ENCODE measurements around the gene ALCAM.
"Not testable (repeated sequence)": the region's sequence is repeated elsewhere in the genome, so short reads cannot be mapped to it uniquely, and the experiment has no call there.

ALCAM gene

DNA sequence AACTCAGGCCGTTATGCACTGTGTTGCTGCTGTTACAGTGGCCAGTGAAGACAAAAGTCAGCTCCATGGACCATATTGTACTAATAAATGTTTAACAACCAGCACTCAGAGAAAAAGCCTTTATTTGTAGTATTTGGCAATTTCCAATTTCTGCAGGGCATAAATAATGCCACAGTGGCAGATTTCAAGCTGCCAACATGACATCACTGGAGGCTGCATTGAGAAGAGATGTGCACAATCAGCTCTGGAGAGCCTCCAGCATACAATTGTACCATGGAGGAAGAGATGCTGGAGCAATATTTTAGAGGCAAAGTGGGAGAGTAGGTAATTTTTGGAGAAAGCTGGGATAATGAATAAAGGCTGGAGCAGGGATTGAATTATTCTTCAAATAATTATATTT lies 9.7 kb upstream of the ALCAM start:
- DNase-seq, result no peak

DNA sequence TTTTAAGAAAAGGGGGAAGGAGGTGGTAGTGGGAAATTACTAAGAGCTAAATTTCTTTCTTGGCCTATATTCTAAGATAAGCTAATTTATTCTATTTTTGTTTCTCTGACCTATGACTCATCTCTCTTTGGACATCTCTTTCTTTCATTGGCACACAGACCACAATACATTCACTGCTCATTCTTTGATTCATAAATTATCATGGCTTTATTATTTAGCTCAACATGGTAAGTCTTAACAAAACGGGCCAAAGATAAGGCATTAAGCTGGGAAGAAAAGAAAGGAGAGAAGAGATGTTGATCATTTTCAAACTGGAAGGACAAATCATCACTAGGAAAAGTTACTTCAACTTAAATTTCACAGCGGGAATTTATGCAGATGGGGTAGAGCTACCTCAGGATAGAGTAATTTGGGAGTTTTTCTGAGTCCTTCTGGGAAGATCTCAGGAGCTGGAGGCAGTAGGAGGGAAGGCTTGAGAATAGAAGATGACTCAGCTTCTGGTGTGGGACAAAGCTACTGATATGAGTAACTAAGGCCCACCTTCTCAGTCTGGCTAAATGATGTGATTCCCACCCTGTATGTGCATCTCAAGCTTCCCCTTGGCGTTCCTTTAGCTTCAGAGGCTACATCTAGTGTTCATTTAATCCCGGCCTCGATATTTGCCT lies 7.5 kb upstream of the ALCAM start:
- DNase-seq, result no peak

DNA sequence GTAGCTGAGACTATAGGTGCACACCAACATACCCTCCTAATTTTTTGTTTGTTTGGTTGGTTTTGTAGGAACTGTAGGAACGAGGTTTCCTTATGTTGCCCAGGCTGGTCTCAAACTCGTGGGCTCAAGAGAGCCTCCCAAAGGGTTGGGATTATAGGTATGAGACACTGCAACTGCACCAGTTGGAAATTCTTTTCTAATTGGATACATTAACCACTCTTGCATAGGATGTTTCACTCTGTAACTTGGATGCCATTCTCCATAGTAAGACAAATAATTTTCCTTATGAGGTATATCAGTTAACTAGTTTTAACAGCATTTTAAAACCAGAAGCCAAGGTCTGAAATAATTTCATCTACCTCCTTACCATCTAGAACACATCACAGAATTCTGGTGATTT lies 6.7 kb upstream of the ALCAM start:
- no peak for DNase-seq

DNA sequence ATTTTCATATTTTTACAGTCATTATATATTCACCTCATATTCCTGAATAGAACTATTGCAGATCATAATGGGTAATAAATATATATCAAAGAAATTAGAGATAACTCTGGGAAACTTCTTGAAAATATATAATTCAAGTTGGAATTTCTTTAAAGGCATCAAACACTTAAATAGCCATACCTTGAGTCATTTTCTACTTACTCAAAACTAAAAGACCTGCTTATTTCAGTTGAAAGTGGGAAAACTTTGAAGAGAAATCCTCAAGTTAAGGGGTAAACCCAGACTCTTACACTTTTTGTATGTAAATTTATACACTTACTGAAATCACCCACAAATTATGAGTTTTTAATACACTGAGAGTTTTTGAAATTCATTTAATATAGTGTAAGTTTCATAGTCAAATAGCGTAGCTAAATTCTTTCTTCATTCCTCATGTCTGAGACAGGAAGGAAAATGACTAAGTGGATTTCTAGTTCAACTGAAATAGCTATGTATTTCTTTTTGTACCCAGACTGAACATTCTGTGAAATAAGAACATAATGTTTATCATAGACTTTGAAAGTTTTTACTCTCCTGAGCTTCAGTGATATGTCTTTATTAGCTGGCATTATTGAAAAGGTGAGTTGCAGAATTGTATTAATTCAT lies 4.6 kb upstream of the ALCAM start:
- DNase-seq, result no peak

DNA sequence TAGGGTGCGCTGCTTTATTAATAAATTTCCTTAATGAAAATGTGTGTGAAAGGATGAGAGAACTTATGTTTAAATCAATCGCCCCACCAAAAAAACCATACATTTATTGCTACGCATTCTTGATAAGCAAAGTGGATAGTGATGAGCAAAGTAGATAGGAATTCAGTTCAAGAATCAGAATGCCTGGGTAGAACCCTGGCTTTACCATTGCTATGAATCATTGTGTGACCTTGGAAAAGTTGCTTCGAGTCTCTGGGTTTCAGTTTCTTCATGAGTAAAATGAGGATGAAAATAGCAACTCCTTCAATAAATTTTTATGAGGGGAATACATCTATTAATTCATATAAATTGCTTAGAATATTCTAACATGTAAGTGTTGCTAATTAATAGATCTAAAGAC lies 2.6 kb upstream of the ALCAM start:
- no peak for DNase-seq

DNA sequence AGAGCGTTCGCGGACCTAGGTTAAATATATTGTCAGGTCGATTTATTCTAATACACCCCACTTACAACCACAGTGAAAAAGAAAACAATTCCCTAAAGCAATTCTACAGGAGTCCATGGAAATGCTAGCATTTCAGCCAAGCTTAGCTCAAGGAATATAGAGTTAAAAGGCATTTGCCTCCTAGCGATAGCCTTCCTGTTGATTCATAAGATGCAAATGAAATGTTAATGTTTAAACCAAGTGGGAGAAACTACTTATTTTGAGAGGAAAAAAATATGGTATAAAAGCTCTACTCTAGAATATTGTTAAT lies 1.7 kb upstream of the ALCAM start:
- no peak for DNase-seq

DNA sequence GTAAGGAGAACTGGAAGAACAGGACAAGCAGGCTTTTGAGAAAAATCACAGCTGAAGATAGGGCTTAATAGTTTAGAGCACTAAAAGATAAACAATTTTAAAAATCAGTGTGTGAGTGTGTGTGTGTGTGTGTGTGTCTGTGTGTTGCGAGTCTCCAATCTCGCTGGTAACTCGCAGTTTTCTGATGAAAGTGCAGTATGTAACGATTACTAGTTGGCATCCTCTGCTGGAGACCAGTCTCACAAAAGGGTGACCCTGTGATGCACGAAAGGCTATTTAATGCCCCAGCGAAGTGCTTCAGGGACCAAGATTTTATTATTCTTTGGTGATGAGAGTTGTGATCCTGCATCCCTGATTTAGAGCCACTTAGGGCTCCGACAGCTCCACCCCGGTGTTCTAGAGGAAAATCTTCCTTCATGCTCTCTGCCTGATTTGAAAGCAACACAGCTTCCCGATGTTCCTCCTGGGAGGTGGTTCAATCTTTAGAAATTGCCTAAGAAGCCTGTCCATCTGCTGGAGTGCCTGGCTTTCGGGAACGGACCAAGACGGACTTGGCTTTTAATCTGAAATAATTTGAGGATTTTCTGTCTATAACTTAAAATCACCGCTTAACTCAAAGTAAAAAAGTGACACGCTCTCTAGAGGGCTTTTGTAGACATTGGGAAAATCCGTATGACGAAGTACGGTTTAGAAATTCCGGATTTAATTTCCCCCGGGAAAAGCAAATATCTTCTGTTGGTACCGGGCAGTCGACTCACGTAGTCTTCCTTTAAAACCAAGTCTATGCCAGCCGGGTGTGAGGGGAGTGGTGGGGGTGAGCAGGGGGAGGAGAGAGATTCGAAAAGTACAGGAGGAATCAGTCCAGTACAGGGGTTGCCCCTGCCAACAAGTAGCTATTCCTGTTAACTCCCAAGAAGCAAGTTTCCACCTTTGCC lies 1.1 kb upstream of the ALCAM start:
- DNase-seq, result peak; percentile 37

DNA sequence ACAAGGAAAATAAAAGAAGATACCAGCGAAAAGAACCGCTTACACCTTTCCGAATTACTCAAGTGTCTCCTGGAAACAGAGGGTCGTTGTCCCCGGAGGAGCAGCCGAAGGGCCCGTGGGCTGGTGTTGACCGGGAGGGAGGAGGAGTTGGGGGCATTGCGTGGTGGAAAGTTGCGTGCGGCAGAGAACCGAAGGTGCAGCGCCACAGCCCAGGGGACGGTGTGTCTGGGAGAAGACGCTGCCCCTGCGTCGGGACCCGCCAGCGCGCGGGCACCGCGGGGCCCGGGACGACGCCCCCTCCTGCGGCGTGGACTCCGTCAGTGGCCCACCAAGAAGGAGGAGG lies 325 bp downstream of the ALCAM start:
- peak; percentile 54 for DNase-seq

DNA sequence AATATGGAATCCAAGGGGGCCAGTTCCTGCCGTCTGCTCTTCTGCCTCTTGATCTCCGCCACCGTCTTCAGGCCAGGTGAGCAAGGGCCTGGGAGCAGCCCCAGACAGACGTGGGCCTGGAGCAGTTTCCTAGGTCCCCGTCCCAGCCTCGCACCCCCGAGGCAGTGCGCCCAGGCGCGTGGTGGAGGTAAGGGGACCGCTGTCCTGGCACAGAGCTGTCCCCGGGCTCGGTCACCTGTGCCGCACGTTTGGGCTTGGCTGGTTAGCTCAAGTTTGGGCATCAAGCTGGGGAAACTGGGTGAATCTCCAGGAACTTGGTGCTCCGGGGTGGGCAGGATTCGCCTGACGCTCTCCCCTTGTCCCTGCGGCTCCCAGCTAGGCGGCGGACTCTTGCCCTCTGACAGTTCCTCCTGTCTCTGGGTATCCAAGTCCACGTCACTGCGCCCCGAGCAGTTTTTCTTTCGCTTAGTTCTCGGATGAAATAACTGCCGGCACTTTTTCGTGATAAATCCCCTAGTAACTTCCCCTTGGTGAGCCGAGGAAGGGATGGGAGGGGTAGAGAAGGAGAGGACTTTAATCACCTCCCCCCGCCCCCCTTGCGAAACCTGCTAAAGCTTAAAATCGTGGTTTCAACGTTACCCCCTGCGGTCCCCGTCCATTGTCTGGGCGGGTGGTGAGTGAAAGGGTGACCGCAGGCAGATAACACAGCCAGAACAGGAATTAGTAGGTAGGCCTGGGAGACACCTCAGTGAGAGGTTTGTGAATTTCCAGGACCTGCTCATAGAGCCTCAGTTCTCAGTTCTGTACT lies 901 bp downstream of the ALCAM start:
- DNase-seq, result peak; percentile 58

DNA sequence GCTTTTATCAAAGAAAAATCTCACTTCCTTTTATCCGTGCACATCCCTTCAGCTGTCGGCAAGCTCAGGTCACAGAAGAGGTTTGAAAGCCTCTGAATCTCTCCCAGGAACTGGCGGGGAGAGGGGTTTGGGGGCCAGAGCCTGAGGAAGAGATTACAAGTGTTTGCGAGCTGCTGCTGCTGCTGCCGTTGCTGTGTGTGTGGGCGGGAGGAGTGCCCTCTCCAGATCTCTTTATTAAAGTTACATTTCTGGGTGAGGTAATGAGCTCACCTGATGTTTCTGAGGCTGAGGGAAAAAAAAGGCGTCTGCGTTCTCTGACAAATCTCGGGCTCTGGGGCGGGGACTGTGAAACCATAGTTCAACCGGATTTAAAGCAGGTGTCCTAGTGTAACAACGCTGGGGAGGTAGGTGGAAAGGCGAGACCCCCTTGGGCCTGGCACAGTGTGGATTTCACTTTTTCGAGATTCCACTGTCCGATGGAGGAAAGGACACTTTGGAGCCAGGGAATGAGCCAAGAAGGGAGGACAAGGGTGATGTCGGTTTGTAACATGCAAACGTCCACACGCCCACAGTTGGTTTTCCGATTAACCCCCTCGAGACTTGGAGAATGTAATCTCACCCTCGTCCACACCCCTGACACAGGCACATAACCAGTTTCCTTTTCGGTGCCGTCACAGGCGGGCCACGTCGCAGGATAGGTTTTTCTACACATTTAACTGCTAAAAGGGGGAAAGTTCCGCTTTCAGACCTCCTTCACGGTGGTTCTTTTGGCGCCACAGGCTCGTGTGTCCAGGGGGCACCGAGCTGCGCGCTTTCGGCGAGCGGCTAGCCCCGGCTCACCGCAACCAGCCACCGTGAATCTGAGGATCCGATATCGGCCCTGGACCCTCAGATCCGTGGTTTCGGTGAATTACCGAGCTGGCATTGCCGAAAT lies 2.1 kb downstream of the ALCAM start:
- peak; percentile 58 for DNase-seq

DNA sequence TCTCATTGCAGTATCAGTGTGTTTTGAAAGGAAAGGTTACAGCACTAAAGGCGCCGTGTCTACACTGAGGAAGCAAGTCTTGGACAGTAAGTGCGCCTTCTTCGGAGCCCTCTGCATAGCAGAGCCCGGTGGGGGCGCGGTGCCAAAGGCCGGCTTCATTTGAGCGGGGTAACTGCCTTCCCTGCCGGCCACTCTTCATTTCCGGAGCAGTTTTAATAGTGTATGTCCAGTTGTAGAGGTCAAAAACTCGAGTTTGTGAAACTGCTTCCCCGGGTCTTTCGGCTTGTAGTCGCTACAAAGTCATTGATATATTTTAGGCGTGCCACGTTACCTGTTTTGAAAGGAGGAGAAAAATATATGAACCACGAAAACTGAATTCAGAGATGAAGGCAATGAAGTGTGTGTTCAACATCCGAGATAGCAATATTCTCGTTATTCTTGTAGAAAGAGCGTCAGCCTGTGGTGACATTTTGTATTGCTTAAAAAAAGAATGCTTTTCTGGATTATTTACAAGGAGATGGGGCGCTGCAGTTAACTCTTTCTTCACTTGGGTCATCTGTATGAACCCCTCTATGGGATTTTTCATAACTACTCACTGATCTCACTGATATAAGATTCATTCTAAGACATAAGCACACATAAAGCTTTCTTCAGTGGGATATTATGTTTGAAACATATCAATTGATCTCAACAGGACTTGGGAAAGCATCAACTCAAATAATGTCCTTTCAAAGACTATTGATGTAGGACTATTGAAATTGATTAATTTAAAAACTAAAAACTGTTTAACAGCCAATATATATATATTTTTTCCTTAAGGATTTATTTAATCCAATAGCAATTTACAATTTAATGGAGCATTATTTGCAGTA lies 3.0 kb downstream of the ALCAM start:
- DNase-seq, result peak; percentile 79

DNA sequence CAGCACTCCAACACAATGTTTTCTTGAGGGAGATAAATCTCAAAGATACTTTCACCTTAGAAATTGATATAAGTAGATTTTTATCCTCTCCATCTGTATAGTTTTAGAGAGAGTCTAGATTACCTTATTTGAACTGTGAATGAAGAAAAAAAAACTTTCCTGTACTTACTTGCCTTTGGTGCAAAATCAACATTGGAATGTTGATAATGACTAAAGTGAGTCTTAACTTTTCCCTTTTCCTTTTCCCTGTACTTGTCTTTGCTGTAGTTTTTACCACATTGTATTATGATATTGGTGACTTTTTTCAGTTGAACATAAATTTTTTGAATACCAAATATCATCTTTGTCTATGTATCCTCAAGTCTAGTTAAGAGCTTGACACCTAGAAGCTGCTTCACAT lies 6.7 kb downstream of the ALCAM start:
- DNase-seq, result no peak

DNA sequence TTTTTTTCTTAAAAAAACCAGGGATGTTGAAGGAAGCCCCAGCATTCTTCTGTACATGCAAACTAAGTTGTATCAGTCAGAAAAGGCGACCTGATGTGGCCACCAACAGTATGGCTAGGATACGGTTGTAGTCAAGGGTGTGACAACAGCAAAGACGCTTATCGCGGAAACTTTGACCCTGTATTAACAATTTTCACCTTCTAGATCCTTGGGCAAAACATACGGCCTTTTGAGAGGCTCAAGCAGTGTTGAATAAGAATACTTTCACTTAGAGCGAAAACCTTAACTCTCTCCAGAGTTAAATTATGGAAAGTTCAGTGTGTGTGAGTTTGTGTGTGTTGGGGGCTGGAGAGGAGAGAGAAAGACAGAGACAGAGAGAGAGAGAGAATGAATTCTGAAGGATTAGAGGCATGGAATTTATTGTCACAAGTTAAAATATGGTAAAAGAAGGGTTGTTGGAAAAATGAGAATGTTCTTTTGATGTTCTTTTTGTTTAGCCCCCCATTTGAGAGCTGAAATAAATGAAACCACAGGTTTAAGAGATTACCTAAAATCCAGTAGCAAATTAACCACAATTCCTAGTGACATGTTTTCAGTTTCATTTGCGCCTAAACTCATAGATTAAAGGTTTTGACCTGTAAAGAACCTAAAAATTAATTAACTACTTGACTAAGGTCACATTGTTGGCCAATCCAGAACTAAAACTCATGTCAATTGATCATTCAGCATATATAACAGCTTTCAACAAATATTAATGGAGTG lies 9.2 kb downstream of the ALCAM start:
- no peak for DNase-seq

DNA sequence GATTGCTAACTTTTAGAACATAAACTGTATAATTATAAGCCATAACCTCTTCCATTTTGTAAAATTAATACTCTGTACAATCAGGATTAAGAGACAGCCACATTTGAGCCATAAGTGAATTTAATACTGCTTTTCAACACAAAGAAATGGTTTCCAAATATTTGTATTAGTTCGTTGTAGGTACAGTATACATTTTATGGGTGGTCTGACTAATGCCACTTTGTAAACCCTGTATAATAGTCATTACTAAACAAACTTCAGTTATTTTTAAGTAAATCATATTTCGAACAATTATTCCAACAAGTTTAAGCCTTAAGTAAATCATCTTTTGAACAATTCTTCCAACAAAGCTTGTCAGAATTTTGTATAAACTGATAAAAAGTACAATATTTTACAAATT lies 11.0 kb downstream of the ALCAM start:
- no peak for DNase-seq

DNA sequence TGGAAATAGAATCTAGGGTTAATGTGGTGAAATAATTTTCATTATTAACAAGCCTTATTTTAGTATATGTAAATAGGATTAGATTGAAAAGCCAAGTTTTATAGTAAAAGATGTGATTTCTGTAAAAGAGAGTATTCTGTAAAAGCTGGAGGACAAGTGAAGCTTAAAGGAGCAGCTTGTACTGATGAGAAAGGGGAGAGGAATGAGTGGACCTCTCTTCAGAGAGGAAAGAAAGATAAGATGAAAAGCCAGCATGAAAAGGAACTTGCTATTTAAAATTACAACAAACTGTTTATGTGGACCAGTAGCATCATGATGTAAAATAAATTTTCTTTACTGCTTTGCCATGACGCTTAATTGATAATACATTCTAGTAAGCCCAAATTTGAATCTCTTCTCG lies 18.5 kb downstream of the ALCAM start:
- DNase-seq, result no peak

DNA sequence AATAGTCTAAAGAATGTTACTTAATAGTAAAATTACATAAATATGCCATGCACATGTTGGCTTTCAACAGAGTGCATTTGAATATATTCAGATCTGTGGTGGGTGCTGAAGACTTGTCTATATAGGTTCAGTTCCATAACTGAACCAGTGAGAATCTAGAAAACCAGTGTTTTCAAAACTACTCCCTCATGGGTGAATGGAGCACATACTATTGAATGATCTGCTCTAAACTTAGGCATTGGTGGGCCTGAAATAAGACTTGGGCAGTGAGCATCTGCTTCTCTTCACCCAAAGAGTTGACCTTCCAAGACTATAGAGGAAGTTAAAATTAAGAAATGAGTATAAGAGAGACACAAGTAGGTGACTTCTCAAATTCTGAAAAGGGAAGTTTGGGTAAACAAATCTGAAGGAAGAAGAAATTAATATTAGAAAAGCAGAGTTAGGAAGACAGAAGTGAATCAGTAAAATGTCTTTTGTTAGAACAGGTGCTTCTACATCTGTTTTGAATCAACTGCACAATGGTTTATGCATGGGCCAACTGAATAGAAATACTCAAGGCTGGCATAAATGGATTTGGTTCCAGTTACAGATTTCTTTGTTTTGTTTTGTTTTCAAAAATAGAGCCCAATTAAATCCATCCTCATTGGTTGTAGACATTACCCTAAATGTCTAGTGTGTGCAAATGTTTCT lies 19.3 kb downstream of the ALCAM start:
- DNase-seq, result no peak

DNA sequence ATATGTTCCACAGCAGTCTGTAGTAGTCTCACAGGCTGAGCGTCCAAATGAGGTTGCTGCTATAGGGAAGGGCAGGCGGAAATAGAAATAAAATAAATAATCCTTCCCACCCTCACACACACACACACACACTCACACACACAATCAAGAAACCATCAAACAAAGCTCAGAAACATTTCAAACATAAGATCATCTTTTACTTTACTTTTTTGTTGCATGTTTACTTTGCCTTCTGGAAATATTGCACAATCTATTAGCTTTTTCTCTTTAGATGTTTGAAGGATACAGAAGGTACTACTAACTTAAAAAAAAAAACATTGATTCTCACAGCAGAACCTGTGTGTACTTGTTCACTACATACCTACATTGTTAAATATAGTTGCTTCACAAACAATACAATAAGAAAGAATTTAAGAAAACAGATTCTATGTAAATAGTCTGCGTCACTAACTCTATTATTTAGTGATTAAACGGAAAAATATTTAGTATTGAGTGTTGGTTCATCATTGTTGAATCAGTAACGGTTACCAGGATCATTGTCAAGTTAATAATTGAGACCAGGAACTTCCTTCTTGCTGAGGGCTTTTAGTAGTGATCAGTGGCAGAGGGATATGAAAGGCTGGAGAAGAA lies 20.5 kb downstream of the ALCAM start:
- no peak for DNase-seq

DNA sequence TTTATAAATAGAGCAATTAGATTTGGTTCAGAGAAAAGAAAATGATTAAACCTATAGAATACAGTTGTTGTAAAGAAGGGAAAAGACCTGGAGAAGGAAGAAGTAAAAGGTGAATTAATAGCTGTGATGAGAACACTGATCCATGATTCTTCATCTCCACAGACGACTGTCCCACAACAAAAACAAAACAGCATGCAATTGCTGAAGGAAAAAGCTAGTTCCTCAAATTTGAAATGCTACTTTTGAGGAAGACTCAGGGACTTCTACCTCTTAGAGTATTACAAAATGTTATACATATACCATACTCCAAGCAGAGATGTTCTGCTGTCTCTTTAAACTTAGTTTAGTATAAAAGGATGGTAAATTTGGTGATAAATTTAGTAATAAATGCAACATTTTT lies 21.5 kb downstream of the ALCAM start:
- DNase-seq, result no peak

DNA sequence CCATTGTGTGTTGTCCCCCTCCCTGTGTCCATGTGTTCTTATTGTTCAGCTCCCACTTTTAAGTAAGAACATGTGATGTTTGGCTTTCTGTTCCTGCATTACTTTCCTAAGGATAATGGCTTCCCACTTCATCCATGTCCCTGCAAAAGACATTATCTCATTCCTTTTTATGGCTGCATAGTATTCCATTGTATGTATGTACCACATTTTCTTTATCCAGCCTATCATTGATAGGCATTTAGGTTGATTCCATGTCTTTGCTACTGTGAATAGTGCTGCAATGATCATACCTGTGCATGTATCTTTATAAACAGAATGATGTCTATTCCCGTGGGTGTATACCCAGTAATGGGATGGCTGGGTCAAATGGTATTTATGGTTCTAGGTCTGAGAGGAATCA lies 23.1 kb downstream of the ALCAM start:
- not testable (repeated sequence) for DNase-seq
